Limb (tissue), 2 donors: ENCODE measurements around the gene BTG1.

Source experiments
- DNase-seq, 2 donors: peaks; one replicate each; pipeline ENCODE4 v3.0.0-alpha.2; 2016; ENCODE audit errors: extremely low spot score in 2 of 2

BTG1 gene, protein sequence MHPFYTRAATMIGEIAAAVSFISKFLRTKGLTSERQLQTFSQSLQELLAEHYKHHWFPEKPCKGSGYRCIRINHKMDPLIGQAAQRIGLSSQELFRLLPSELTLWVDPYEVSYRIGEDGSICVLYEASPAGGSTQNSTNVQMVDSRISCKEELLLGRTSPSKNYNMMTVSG

GRCh38 chr12:92145731-92146496 is at the start of gene BTG1:
Gene BTG1, minus strand, starts transcription at chr12:92145846. Its CDS starts 311 bp downstream, at chr12:92145535.
- DNase-seq: peak; percentile 99 to 100

DNA sequence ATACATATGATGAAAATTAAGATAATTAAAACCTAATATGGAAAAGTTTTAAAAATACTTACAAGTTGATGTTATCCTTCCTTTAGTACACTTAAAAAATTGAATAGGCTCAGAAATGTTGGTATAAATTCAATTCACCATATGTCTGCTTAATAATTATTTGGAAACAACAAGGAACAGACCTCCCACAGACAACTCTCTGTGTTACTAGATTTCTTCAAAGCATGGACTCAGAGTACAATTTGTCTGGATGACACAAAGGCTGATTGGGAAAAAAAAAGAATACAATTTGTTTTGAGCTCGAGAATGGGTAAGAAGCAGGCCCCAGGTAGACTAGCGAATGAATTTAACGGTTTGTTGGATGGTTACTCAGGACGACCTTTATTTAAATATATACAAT is 48.9 kb upstream of the BTG1 start:
- no peak for DNase-seq

- peak in 1 of 2 donors; percentile 27 for DNase-seq
Observed at GRCh38 chr12:92193846-92194245, 48.2 kb upstream of the BTG1 start.

- no peak for DNase-seq
Observed at GRCh38 chr12:92193063-92193462, 47.4 kb upstream of the BTG1 start.

GRCh38 chr12:92192360-92192759 is 46.7 kb upstream of the BTG1 start:
- DNase-seq: no peak

- no peak for DNase-seq
Observed at GRCh38 chr12:92191061-92191460, 45.4 kb upstream of the BTG1 start.

DNA sequence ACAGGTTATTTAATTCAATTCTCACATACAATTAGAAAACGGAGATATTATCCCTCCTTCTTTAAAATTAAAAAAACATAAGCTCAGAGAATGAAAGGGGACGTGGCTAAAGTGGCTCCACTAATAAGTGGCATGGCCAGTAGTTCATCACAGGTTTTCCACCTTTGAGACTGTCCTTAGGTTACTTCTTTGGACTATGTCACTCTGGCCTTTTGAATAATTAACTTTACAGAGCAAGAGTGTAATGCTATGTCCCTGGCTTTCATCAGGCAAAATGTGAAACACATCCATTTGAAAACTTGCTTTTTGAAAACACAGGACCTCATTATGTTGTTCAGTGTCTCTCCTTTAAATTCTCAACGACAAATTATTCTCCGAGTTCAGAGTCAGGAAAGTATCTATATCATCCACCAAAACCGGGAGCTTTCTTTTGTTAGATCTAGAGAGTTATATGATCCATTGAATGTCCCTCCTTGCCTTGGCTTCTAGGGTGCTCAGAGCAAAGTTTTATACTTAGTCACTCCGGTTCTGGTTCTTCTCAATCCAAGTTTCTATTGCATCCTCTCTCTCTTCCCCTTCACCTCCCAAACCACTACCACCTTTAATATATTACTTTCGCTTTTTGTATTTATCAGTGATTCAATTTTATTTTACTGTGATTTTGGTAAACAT is 43.0 kb upstream of the BTG1 start:
- DNase-seq: no peak

GRCh38 chr12:92186038-92186470 is 40.4 kb upstream of the BTG1 start:
- no peak for DNase-seq

GRCh38 chr12:92185052-92185451 is 39.4 kb upstream of the BTG1 start:
- no peak for DNase-seq

GRCh38 chr12:92183575-92183974 is 37.9 kb upstream of the BTG1 start:
- no peak for DNase-seq

DNA sequence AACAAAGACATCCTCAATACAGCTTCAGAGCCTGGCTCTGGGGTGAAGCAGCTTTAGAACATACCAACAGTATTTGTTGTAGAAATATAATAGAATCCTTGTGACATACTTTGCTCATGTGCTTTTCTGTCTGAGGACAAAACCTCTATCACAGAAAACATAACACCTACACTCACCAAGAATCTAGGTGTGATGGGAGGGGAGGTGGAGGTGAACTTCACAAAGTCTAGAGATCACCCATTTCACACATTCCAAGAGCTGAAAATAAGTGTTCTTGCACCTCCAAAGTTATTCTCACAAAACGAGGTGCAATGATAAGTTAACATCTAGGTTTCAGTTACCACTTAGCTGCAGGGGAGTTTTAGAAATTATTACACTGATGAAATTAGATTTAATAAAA is 32.7 kb upstream of the BTG1 start:
- no peak for DNase-seq

DNA sequence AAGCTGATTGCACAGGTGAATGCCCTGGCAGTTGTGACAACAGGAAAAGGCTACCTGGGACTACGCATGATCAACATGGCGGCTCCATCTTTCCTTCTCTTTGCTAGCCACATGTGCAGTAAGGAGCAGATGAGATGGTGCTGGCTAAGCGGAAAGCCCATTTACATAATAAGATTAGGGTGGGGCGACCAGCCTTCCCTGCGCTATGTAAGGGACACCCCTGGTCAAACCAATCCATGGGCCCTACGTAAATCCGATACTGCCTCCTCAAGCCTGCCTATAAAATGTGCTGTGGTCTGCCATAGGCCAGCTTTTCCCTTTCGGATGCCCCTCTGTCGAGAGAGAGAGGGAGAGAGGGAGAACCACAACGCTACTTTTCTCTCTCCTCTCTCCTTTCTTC is 31.0 kb upstream of the BTG1 start:
- no peak for DNase-seq

GRCh38 chr12:92175961-92176360 is 30.3 kb upstream of the BTG1 start:
- DNase-seq: no peak

- no peak for DNase-seq
Observed at GRCh38 chr12:92170050-92170449, 24.4 kb upstream of the BTG1 start.

GRCh38 chr12:92167075-92167474 is 21.4 kb upstream of the BTG1 start:
- no peak for DNase-seq

- no peak for DNase-seq
Observed at GRCh38 chr12:92164712-92165111, 19.1 kb upstream of the BTG1 start.

GRCh38 chr12:92162079-92162478 is 16.4 kb upstream of the BTG1 start:
- DNase-seq: no peak

- DNase-seq: no peak
Observed at GRCh38 chr12:92158796-92159439, 13.3 kb upstream of the BTG1 start.

DNA sequence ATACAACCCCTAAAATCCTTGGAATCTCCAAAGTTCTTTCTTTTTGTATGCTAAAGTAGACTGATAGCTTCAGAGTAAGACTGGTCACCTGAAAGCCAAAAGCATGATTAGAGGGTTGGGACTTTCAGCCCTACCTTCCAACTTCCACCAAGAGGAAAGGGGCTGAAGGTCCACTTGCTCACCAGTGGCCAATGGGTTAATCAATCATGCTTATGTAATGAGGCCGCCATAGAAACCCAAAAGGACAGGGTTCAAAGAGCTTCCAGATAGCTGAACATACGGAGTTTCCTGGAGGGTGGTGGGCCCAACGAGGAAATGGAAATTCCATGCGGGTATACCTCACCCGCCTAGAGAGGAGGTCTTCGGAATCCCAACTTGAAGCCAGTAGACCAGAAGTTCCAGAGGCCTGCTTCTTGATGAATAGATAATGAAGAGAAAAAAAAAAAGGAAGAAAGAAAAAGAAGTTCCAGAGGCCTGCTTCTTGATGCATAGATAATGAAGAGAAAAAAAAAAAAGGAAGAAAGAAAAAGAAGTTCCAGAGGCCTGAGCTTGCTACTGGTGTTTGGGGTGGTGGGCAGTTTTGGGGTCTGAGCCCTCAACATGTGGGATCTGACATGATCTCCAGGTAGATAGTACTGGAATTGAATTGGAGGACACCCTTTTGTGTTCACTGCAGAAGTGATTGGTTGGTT is 11.2 kb upstream of the BTG1 start:
- no peak for DNase-seq

GRCh38 chr12:92156139-92156538 is 10.5 kb upstream of the BTG1 start:
- DNase-seq: no peak

DNA sequence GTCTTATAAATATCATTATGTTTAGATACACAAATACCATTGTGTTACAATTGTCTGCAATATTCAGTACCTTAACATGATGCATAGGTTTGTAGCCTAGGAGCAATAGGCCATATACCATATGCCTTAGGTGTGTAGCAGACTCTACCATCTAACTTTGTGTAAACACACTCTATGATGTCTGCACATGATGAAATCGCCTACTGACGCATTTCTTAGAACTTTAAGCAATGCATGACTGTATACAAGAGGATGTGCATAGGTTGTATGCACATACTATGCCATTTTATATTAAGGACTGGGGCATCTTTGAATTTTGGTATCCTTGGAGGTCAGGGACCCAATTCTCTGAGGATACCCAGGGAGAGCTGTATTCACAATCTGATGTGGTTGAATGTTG is 10.1 kb upstream of the BTG1 start:
- DNase-seq: no peak

DNA sequence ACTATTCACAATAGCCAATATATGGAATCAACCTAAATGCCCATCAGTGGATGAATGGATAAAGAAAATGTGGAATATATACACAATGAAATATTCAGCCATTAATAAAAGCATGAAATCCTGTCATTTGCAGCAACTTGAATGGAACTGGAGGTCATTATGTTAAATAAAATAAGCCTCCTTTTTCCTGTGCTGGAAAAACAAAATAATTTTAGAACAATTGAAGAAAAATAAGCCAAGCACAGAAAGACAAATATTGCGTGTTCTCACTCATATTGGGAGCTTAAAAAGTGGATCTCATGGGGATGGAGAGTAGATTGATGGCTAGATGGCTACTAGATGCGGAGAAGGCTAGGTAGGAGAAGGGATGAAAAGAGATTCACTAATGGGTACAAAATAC is 6.3 kb upstream of the BTG1 start:
- no peak for DNase-seq
